ENCODE data around the gene GALNS.

GRCh38 chr16:88830783-88831182, 26.0 kb downstream of the GALNS start:
- TF ChIP-seq, protein P1, sequence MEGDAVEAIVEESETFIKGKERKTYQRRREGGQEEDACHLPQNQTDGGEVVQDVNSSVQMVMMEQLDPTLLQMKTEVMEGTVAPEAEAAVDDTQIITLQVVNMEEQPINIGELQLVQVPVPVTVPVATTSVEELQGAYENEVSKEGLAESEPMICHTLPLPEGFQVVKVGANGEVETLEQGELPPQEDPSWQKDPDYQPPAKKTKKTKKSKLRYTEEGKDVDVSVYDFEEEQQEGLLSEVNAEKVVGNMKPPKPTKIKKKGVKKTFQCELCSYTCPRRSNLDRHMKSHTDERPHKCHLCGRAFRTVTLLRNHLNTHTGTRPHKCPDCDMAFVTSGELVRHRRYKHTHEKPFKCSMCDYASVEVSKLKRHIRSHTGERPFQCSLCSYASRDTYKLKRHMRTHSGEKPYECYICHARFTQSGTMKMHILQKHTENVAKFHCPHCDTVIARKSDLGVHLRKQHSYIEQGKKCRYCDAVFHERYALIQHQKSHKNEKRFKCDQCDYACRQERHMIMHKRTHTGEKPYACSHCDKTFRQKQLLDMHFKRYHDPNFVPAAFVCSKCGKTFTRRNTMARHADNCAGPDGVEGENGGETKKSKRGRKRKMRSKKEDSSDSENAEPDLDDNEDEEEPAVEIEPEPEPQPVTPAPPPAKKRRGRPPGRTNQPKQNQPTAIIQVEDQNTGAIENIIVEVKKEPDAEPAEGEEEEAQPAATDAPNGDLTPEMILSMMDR (IDR thresholded peaks at IDR 0.05) = no peak
- TF ChIP-seq POLR2A (IDR thresholded peaks at IDR 0.05) = no peak
